Measurements from ENCODE around the gene NLGN4X. TPM values are rescaled to one million over a fixed set of nuclear protein-coding genes. Genes with fewer than 3 reads are reported as not detected.

NLGN4X gene
- total RNA-seq, 1 experiment from 2014 or later: 0.05 TPM

GRCh38 chrX:6053141-6053540 lies 175.5 kb downstream of the NLGN4X start (continued):
- TF ChIP-seq REST (IDR thresholded peaks at IDR 0.05; ENCODE audit: low read depth): no peak
- no peak for TF ChIP-seq RAD21 (IDR thresholded peaks at IDR 0.05; ENCODE audit: low read depth)
- no peak for TF ChIP-seq FOSL1 (IDR thresholded peaks at IDR 0.05; ENCODE audit: low read depth)
- TF ChIP-seq TCF7L2 (IDR thresholded peaks at IDR 0.05; ENCODE audit: borderline replicate concordance, extremely low read depth, insufficient read depth, insufficient read length): no peak
- no peak for TF ChIP-seq POLR2A (IDR thresholded peaks at IDR 0.05; ENCODE audit: borderline replicate concordance, extremely low read depth, insufficient read depth, insufficient read length)
- no peak for TF ChIP-seq ZNF274 (IDR thresholded peaks at IDR 0.05; ENCODE audit: low read depth, low read length)

GRCh38 chrX:6052111-6052745 lies 176.4 kb downstream of the NLGN4X start:
- Histone ChIP-seq H3K4me1 (ENCODE audit: control insufficient read depth in 1 of 2, insufficient read depth in 2 of 2, low read length in 2 of 2) (no peaks in the 10 kb centered on the region), H3K4me3 (replicated peaks in 1 of 2; ENCODE audit: low read depth in 1 of 2, low read length in 2 of 2) (no peak overlapping the region), H3K9me2 (ENCODE audit: insufficient read depth) (no peaks in the 10 kb centered on the region), H3K79me2 (ENCODE audit: insufficient read depth, low read length) (no peaks in the 10 kb centered on the region), H3K4me2 (ENCODE audit: low read length) (no peak overlapping the region), H2AFZ (ENCODE audit: low read depth, low read length, poor library complexity, severe bottlenecking) (no peak overlapping the region), H4K20me1 (ENCODE audit: insufficient read depth) (no peaks in the 10 kb centered on the region), H3K9ac (ENCODE audit: low read length) (no peak overlapping the region), H3K9me3 (ENCODE audit: control insufficient read depth in 1 of 2, insufficient read depth in 1 of 2, low read depth in 1 of 2, low read length in 2 of 2) (peaks cover 0 to 2% of the 10 kb centered on the region in 2 experiments; a peak in 1 of 4 replicates), H3K27ac (ENCODE audit: low read depth, low read length) (no peak overlapping the region), H3K36me3 (ENCODE audit: control insufficient read depth in 1 of 2, insufficient read depth in 2 of 2, low read length in 2 of 2) (no peaks in the 10 kb centered on the region), H3K27me3 (ENCODE audit: insufficient read depth, low read length) (no peaks in the 10 kb centered on the region)
- no peak for ATAC-seq
- ChIA-PET POLR2A (no interaction called here), CTCF (no interaction called here), RAD21 (ENCODE audit: low non-redundant PET in 1 of 2, low total read pairs in 2 of 2, uncharacterized antibody in 2 of 2, unreplicated experiment in 2 of 2) (no interaction called here)
- intact Hi-C loops (cut with micrococcal nuclease): no loop called here
- no TSS peak for BruUV-seq (replicated peaks)
- no peak for DNase-seq (ENCODE audit: low read depth, low spot score)
- TF ChIP-seq MAX (IDR thresholded peaks at IDR 0.05) (no peak), CBX3 (IDR thresholded peaks at IDR 0.05; ENCODE audit: low read depth) (no peak), ZBTB33 (IDR thresholded peaks at IDR 0.05; ENCODE audit: extremely low read depth, insufficient replicate concordance, low read length) (no peak), EZH2phosphoT487 (IDR thresholded peaks at IDR 0.05; ENCODE audit: borderline replicate concordance) (no peak)

Data from HCT116 (cell line).